Ishikawa (cell line): Measurements from ENCODE around the gene ENO3.

Experiments used
- CEBPB ChIP-seq: IDR thresholded peaks from 2 replicates; pipeline ENCODE4 v1.6.1; 2012
- CREB1 ChIP-seq: IDR thresholded peaks from 2 replicates; pipeline ENCODE4 v1.6.1; 2012; ENCODE audit warnings: low read depth
- EGR1 ChIP-seq: IDR thresholded peaks from 2 replicates; pipeline ENCODE4 v1.6.1; 2012
- EP300 ChIP-seq: IDR thresholded peaks from 2 replicates; pipeline ENCODE4 v1.6.1; 2012; ENCODE audit warnings: borderline replicate concordance
- FOXM1 ChIP-seq: IDR thresholded peaks from 2 replicates; pipeline ENCODE4 v1.6.1; 2012; ENCODE audit warnings: low read depth, borderline replicate concordance
- MAX ChIP-seq: IDR thresholded peaks from 2 replicates; pipeline ENCODE4 v1.6.1; 2012
- NFIC ChIP-seq: IDR thresholded peaks from 2 replicates; pipeline ENCODE4 v1.6.1; 2012
- RAD21 ChIP-seq: IDR thresholded peaks from 2 replicates; pipeline ENCODE4 v1.6.1; 2012; ENCODE audit warnings: low read depth
- TAF1 ChIP-seq: IDR thresholded peaks from 2 replicates; pipeline ENCODE4 v1.6.1; 2012; ENCODE audit warnings: low read depth, mild to moderate bottlenecking
- TCF12 ChIP-seq: IDR thresholded peaks from 2 replicates; pipeline ENCODE4 v1.6.1; 2012; ENCODE audit warnings: low read depth
- TEAD4 ChIP-seq: IDR thresholded peaks from 2 replicates; pipeline ENCODE4 v1.6.1; 2012
- YY1 ChIP-seq: IDR thresholded peaks from 2 replicates; pipeline ENCODE4 v1.6.1; 2012; ENCODE audit warnings: low read depth
- ZBTB7A ChIP-seq: IDR thresholded peaks from 2 replicates; pipeline ENCODE4 v1.6.1; 2012; ENCODE audit warnings: low read depth
- TF ChIP-seq, protein P1 (sequence below): IDR thresholded peaks from 2 replicates; pipeline ENCODE4 v1.6.1; 2012
- TF ChIP-seq, protein P2 (sequence below): IDR thresholded peaks from 2 replicates; pipeline ENCODE4 v1.6.1; 2012; ENCODE audit warnings: low read depth, mild to moderate bottlenecking

Gene ENO3

GRCh38 chr17:4974115-4974670, 23.3 kb downstream of the ENO3 start:
- no peak for TF ChIP-seq EGR1
- no peak for TF ChIP-seq TEAD4
- TF ChIP-seq NFIC = no peak
- TF ChIP-seq MAX = no peak
- TF ChIP-seq CREB1 = no peak
- no peak for TF ChIP-seq RAD21
- no peak for TF ChIP-seq EP300
- no peak for TF ChIP-seq ZBTB7A
- TF ChIP-seq, protein P1, sequence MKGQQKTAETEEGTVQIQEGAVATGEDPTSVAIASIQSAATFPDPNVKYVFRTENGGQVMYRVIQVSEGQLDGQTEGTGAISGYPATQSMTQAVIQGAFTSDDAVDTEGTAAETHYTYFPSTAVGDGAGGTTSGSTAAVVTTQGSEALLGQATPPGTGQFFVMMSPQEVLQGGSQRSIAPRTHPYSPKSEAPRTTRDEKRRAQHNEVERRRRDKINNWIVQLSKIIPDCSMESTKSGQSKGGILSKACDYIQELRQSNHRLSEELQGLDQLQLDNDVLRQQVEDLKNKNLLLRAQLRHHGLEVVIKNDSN = no peak
- no peak for TF ChIP-seq TCF12
- no peak for TF ChIP-seq TAF1
- TF ChIP-seq FOXM1 = no peak
- no peak for TF ChIP-seq YY1
- TF ChIP-seq, protein P2, sequence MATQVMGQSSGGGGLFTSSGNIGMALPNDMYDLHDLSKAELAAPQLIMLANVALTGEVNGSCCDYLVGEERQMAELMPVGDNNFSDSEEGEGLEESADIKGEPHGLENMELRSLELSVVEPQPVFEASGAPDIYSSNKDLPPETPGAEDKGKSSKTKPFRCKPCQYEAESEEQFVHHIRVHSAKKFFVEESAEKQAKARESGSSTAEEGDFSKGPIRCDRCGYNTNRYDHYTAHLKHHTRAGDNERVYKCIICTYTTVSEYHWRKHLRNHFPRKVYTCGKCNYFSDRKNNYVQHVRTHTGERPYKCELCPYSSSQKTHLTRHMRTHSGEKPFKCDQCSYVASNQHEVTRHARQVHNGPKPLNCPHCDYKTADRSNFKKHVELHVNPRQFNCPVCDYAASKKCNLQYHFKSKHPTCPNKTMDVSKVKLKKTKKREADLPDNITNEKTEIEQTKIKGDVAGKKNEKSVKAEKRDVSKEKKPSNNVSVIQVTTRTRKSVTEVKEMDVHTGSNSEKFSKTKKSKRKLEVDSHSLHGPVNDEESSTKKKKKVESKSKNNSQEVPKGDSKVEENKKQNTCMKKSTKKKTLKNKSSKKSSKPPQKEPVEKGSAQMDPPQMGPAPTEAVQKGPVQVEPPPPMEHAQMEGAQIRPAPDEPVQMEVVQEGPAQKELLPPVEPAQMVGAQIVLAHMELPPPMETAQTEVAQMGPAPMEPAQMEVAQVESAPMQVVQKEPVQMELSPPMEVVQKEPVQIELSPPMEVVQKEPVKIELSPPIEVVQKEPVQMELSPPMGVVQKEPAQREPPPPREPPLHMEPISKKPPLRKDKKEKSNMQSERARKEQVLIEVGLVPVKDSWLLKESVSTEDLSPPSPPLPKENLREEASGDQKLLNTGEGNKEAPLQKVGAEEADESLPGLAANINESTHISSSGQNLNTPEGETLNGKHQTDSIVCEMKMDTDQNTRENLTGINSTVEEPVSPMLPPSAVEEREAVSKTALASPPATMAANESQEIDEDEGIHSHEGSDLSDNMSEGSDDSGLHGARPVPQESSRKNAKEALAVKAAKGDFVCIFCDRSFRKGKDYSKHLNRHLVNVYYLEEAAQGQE = no peak
- no peak for TF ChIP-seq CEBPB

- TF ChIP-seq RAD21 (no peak), FOXM1 (no peak), EP300 (no peak), TCF12 (no peak), ZBTB7A (no peak)
Measured at GRCh38 chr17:4978726-4979125, 27.8 kb downstream of the ENO3 start.

- no peak for TF ChIP-seq ZBTB7A
- TF ChIP-seq NFIC = no peak
- no peak for TF ChIP-seq EP300
- no peak for TF ChIP-seq TEAD4
- TF ChIP-seq RAD21 = peak; percentile 51
- TF ChIP-seq, protein P2 = no peak
- TF ChIP-seq FOXM1 = no peak
- no peak for TF ChIP-seq MAX
- TF ChIP-seq TAF1 = no peak
- TF ChIP-seq TCF12 = no peak
- no peak for TF ChIP-seq YY1
- TF ChIP-seq CEBPB = 0 out of 2 replicates have a peak, but pooled peaks have one; percentile 41
- TF ChIP-seq CREB1 = no peak
Measured at GRCh38 chr17:4980644-4981216, 29.8 kb downstream of the ENO3 start.

DNA sequence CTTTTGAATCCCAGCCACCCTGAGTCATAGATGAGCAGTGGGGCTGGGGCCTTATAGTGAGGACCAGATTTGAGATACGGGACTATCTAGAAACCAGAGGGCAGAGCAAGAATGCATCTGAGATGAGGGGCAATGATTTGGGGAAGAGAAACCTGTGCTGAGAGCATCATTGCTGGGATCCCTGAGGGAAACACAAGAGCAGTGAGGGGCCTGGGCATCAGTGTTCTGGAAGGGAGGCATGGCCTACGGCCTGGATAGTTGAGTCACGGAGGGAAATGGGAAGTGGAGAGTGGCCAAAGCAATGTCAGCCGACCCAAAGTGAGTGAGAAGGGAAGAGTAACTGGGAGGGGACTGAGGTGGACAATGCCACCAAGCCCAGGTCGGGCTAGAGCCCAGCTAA, 31.4 kb downstream of the ENO3 start:
- TF ChIP-seq RAD21 (no peak), MAX (no peak), TCF12 (no peak), FOXM1 (no peak), YY1 (no peak), CREB1 (no peak)
- TF ChIP-seq, protein P2 = no peak
- TF ChIP-seq, protein P1 = no peak
